CD4-positive, alpha-beta T cell treated with Interleukin-17A for 4 hours (primary cell): Measurements from ENCODE around the gene C8G.

Source experiments
- DNase-seq: peaks from one replicate; pipeline ENCODE4 v3.0.0-alpha.2; 2020; ENCODE audit warnings: mixed read lengths

C8G gene

GRCh38 chr9:136921307-136921706 lies 23.7 kb upstream of the C8G start:
- no peak for DNase-seq

- DNase-seq, result no peak
Measured at GRCh38 chr9:136921718-136922117, 23.3 kb upstream of the C8G start.

- DNase-seq, result no peak
Measured at GRCh38 chr9:136922540-136922939, 22.5 kb upstream of the C8G start.

- DNase-seq, result no peak
Measured at GRCh38 chr9:136923881-136924280, 21.2 kb upstream of the C8G start.

- DNase-seq, result no peak
Measured at GRCh38 chr9:136925414-136926153, 19.5 kb upstream of the C8G start.

GRCh38 chr9:136926154-136926704 lies 18.8 kb upstream of the C8G start:
- DNase-seq, result no peak

- no peak for DNase-seq
Measured at GRCh38 chr9:136926749-136927148, 18.3 kb upstream of the C8G start.

- DNase-seq, result no peak
Measured at GRCh38 chr9:136927343-136928271, 17.4 kb upstream of the C8G start.

GRCh38 chr9:136928591-136928990 lies 16.5 kb upstream of the C8G start:
- no peak for DNase-seq

GRCh38 chr9:136930014-136930413 lies 15.0 kb upstream of the C8G start:
- DNase-seq, result no peak

GRCh38 chr9:136931611-136932130 lies 13.4 kb upstream of the C8G start:
- no peak for DNase-seq

GRCh38 chr9:136934277-136934676 lies 10.8 kb upstream of the C8G start:
- DNase-seq, result no peak

GRCh38 chr9:136935651-136936050 lies 9.4 kb upstream of the C8G start:
- no peak for DNase-seq

- DNase-seq, result no peak
Measured at GRCh38 chr9:136936645-136937170, 8.3 kb upstream of the C8G start.

GRCh38 chr9:136937186-136938001 lies 7.6 kb upstream of the C8G start:
- no peak for DNase-seq

- no peak for DNase-seq
Measured at GRCh38 chr9:136939431-136939995, 5.5 kb upstream of the C8G start.

- DNase-seq, result no peak
Measured at GRCh38 chr9:136939996-136940525, 5.0 kb upstream of the C8G start.

- no peak for DNase-seq
Measured at GRCh38 chr9:136940526-136941230, 4.4 kb upstream of the C8G start.

GRCh38 chr9:136941231-136942111 lies 3.6 kb upstream of the C8G start:
- DNase-seq, result no peak
